HG03378 (cell line): ENCODE results near the gene ACTR1A.

Source experiments
- ATAC-seq: cut with Tn5 transposase; IDR thresholded peaks from one replicate; pipeline ENCODE4 v1.9.1; 2021; ENCODE audit warnings: mild to moderate bottlenecking, moderate library complexity; ENCODE audit not compliant: unreplicated experiment

ACTR1A gene

DNA sequence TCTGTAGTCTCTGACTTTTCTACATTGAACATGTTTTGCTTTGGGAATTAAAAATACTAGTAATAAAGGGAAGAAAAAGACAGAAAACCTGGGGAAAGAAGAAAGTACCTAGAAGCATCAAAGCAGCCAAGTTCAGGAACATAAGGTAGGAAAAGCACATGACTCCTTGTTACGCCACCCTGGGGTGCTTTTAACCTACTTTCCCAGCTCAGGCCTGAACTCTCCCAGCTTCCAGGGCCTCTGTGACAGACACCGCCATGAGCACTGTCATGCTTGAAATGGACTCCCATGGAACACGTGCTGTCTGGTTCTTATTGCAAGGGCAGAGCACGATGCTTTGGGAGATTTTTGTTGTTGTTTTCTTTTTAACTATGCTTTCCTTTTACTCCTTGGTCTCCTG is 11.4 kb downstream of the ACTR1A start:
- no peak for ATAC-seq

GRCh38 chr10:102485093-102485784 is 17.3 kb downstream of the ACTR1A start:
- ATAC-seq, result no peak

DNA sequence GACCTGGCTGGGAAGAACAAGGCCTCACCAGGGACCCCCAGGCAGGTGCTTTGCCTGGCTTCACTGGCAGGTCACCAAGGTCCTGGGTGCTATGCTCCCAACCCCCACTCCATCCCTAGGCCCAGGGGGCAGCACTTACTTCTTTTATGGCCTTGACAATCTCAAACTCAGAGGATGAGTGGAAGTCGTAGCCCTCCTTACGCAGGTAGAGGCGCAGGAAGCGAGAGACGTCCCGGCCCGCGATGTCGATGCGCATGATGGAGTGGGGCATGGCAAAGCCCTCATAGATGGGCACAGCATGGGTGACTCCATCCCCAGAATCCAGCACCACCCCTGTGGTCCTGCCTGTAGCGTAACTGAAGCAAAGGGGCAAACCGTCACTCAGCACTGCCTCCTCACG is 18.5 kb downstream of the ACTR1A start:
- ATAC-seq, result no peak

DNA sequence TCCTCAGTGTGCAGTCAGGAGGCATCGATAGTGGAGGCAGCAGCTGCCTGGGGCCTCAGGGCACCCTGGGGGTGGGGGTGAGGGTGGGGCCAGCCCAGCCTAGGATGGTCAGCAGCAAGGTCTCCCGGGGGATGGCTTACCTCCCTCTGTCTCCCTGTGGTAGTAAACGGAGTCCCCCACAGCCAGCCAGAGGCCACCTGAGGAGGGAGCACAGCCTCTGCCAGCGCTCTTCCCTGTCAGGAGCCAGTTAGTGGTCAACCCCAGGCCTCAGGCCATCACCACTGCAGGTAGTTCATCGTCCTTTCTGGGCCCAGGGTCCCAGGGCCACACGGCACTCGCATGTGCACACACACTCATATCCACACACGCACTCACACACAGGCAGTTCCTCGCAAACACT is 22.1 kb downstream of the ACTR1A start:
- no peak for ATAC-seq

- no peak for ATAC-seq
These were observed 22.9 kb downstream of the ACTR1A start for GRCh38 chr10:102479651-102480050.

- ATAC-seq, result no peak
These were observed 25.9 kb downstream of the ACTR1A start for GRCh38 chr10:102476466-102477141.

- ATAC-seq, result no peak
These were observed 27.0 kb downstream of the ACTR1A start for GRCh38 chr10:102475451-102476040.

- no peak for ATAC-seq
These were observed 28.8 kb downstream of the ACTR1A start for GRCh38 chr10:102473445-102474331.

DNA sequence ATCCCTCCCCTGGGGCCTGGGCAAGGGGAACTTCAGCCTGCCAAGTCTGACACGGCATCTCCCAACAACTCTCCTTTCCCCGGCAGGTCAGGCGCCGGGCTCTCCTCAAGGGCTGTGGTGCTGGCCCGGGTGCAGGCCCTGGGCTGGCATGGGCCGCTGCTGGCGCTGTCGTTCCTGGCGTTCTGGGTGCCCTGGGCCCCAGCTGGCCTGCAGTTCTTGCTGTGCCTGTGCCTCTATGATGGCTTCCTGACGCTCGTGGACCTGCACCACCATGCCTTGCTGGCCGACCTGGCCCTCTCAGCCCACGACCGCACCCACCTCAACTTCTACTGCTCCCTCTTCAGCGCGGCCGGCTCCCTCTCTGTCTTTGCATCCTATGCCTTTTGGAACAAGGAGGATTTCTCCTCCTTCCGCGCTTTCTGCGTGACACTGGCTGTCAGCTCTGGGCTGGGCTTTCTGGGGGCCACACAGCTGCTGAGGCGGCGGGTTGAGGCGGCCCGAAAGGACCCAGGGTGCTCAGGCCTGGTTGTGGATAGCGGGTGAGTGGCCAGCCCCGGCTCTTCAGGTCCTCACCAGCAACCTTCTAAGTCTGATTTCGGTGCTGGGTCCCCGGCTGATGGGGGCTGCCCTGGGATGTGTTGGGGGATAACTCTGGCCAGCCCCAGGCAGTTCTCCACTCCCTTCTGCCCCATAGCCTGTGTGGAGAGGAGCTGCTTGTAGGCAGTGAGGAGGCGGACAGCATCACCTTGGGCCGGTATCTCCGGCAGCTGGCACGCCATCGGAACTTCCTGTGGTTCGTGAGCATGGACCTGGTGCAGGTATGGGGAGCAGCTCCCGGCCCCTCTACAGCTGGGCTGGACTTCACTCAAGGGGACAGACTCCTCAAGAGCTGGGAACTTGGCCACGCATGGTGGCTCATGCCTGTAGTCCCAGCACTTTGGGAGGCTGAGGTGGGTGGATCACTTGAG is 31.6 kb downstream of the ACTR1A start:
- ATAC-seq, result no peak

DNA sequence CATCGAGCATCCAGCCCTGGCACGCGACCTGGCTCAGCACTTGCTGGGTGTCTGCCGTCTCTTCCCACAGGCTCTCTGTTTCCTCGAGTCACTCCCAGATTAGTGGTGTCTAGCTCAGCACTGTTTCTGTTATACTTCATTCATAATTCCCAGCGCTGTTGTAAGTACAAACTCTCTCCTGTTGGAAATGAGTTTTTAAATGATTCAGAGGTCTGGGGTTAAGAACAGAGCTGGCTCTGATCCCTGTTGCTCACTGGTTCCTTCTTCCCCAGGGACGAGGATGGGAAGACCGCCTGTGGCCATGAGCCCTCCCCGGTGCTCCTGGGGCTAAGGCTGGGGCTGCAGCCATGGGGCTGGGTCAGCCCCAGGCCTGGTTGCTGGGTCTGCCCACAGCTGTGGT is 33.8 kb downstream of the ACTR1A start:
- ATAC-seq, result no peak

DNA sequence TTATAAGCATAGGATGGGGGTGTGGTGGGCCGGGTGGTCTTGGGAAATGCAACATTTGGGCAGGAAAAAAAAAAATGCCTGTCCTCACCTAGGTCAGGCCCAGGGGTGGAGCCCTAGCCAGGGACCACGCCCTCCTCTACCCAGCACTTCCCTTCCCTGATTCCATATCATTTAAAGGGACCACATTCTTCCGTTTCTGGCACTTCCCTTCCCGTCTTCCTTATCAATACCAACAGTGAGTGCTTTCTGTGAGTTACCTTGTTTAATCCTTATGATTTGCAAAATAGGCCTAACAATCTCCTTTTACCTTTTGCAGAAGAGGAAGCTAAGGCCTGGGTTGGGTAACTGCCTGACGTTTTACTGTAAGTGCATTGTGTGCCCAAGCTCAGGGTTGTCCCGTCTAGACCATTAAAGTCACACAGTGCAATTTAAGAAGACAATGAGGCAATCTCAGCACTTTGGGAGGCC is 34.5 kb downstream of the ACTR1A start:
- ATAC-seq, result no peak

DNA sequence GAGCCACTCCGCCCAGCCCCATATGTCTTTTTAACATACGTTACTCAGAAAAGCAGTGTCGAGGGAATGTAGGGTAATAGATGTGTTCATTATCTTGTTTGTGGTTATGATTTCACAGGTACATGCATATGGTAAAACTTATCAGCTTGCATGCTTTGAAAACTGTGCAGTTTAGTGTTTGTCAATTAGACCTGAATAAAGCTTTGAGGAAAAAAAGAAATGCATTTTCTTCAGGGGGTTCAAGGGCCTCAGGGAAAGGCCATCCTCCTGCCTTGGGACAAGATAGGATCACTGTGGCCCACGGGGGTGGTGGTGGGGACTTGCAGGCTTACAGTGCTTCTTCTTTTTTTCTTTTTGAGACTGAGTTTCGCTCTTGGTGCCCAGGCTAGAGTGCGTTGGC is 35.2 kb downstream of the ACTR1A start:
- no peak for ATAC-seq

DNA sequence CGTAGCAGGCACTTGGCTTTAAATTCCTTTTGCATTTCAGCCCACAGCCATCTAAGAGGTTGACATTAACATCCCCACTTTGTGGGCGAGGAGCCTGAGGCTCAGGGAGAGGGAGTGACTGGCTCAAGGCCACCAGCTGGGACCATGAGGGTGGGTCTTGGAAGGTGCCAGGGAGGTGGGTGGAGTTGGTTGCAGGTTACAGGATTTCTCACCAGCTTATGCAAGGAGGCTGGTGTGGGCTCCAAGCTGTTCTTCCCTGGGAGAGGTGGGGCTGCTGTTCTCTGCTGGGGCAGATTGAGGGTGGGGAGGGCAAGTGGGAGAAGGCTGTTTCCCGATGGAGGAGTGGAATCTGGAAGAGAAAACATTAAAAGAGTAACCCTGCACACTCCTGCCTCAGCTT is 37.0 kb downstream of the ACTR1A start:
- ATAC-seq, result no peak

DNA sequence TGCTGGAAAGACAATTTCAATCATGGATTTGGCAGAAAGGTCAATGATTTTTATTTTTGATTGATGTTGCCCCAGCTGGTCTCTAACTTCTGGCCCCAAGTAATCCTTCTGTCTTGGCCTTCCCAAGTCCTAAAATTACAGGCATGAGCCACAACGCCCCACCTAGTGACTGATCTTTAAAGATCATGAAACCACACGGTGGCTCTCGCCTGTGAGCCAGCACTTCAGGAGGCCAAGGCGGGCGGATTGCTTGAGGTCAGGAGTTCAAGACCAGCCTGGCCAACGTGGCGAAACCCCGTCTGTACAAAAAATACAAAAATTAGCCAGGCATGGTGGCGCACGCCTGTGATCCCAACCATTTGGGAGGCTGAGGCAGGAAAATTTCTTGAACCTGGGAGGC is 38.5 kb downstream of the ACTR1A start:
- no peak for ATAC-seq

DNA sequence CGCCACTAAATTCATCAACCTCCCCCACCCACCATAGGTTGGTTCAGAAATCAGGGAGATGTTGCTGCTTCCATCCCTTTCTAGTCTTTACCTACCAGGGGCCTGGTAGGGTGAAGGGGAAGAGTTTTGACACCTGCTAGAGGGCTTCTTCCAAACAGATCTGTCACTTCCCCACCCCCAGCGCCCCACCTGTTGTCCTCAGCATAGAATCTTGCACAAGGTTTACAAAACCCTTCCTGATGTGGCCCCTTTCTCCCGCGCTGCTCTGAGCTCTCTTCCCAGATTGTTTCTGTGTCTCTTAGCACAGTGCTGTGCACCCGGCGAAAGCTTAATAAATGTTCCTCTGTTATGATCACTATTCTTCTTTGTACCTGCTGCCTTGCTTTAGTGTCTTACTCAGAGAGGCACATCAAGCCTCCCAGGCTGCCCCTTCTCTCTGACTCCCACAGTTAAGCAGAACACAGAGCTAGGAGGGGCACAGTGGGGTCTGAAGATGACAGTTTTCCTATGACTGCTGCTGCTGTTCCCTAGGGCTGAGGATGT is 39.9 kb downstream of the ACTR1A start:
- ATAC-seq, result no peak

DNA sequence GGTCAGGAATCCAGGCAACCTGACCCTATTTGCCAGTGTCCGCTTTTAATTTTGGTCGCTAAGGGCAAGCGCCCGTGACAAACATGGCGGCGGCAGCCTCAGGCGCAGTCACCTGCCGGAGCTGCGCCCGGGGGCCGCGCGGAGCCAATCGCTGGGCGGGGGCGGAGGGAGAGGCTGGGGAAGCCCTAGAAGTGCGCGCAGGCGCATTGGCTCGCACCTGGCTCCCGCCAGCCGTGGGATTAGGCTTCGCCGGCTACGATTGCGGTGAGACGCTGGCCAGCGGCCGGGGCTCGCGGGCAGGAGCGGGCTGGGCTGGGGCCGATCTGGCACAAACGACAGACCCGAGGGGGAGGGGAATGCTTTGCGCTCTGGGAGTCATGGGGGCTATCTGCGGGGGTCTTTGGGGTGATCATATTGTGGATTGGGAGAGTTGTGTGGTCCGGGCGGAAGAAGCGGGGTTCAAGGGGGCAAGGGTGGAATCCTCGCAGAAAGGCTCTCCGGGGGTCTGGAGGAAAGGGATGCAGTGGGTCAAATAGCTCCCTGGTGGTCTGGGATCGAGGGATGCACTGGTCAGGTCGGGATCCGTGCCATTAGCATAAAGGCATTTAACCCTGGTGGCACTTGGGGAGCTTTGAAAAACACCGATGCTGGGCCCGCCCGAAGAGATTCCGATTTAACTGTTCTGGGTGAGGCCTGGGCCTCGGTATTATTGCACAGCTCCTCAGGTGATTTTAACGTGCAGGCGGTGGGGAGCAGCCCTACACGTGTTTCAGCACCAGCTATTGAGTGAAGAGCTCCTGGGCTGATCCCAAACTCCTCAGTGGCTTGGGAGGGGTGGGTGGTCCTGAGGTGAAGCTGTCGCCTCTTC is 41.1 kb downstream of the ACTR1A start:
- ATAC-seq, result peak; percentile 48

GRCh38 chr10:102460836-102461186 is 41.7 kb downstream of the ACTR1A start:
- ATAC-seq, result peak; percentile 26

GRCh38 chr10:102458656-102459055 is 43.9 kb downstream of the ACTR1A start:
- no peak for ATAC-seq

GRCh38 chr10:102457591-102458150 is 44.8 kb downstream of the ACTR1A start:
- ATAC-seq, result no peak
